Endothelial cell of umbilical vein (primary cell): Measurements from ENCODE around the gene MYH3. TPM values are rescaled to one million over a fixed set of nuclear protein-coding genes. Genes with fewer than 3 reads are reported as not detected.

Experiments
- BruUV-seq: library from RNA; stranded (reverse); fragments of 400-500 nt; replicated peaks from 2 replicates; lab custom pipeline; 2021; lab: Mats Ljungman, UMichigan
- CTCF ChIA-PET: fragments of 300-600, 350-600 bp; sonication (Branson Sonifier 250); formaldehyde crosslinking; loops from one replicate; lab custom pipeline; 2021; ENCODE audit warnings: antibody characterized with exemption, inconsistent platforms; lab: Charles Lee
- POLR2A ChIA-PET: fragments of 300-600, 350-600 bp; sonication (Branson Sonifier 250); formaldehyde crosslinking; loops from one replicate; lab custom pipeline; 2021; ENCODE audit warnings: antibody characterized with exemption, inconsistent platforms; lab: Charles Lee
- DNase-seq: peaks from one replicate; pipeline ENCODE4 v3.0.0-alpha.2; 2011; ENCODE audit warnings: low read depth, low spot score
- FAIRE-seq: peaks from 2 replicates; lab custom pipeline; 2011; peaks lifted over from hg19 to GRCh38; lab: Jason Lieb, UNC
- H2AFZ ChIP-seq: 2 replicates; pipeline ENCODE4 v1.6.0; 2012; ENCODE audit warnings: low read depth, low read length, control low read depth, inconsistent platforms
- H3K27ac ChIP-seq: 2 replicates; pipeline ENCODE4 v1.5.1; 2011; ENCODE audit warnings: low read depth, mild to moderate bottlenecking, control low read depth, low read length, moderate library complexity; ENCODE audit not compliant: insufficient read depth
- H3K27me3 ChIP-seq, 2 experiments: 2 replicates each; pipeline versions ENCODE4 v1.6.0 to v1.6.1; 2011; ENCODE audit warnings: low read length in 2 of 2, mixed read lengths in 1 of 2; ENCODE audit not compliant: control insufficient read depth in 2 of 2, insufficient read depth in 2 of 2
- H3K36me3 ChIP-seq, 2 experiments: 2 replicates in 1 of 2; 3 replicates in 1 of 2; pipeline ENCODE4 v1.5.1; 2011; ENCODE audit warnings: low read length in 2 of 2, mild to moderate bottlenecking in 1 of 2, moderate library complexity in 1 of 2; ENCODE audit not compliant: control insufficient read depth in 2 of 2, insufficient read depth in 2 of 2; ENCODE audit errors: extremely low read depth in 1 of 2
- H3K4me1 ChIP-seq: 3 replicates; pipeline ENCODE4 v1.5.1; 2011; ENCODE audit warnings: mild to moderate bottlenecking, low read length; ENCODE audit not compliant: control insufficient read depth, insufficient read depth; ENCODE audit errors: extremely low read depth
- H3K4me2 ChIP-seq: 2 replicates; pipeline ENCODE4 v1.6.1; 2011; ENCODE audit warnings: low read length, control low read depth, mixed read lengths; ENCODE audit not compliant: insufficient read depth
- H3K4me3 ChIP-seq, 3 experiments: fragments of 200-600 bp in 1 of 3; sonication (generic), shearing (Covaris generic) in 1 of 3; replicated peaks in 1 of 3; 2 replicates each; pipeline ENCODE4 v1.5.1; 2011 to 2016; ENCODE audit warnings: control low read depth in 3 of 3, low read length in 3 of 3, mild to moderate bottlenecking in 2 of 3, inconsistent platforms in 1 of 3, low read depth in 1 of 3, moderate library complexity in 1 of 3; ENCODE audit not compliant: insufficient read depth in 1 of 3
- H3K79me2 ChIP-seq: 2 replicates; pipeline ENCODE4 v1.6.0; 2012; ENCODE audit warnings: low read length, inconsistent platforms; ENCODE audit not compliant: control insufficient read depth, insufficient read depth
- H3K9ac ChIP-seq: replicated peaks from 2 replicates; pipeline ENCODE3; 2011; ENCODE audit warnings: low read length, control low read depth; ENCODE audit not compliant: insufficient read depth; ENCODE audit errors: extremely low read depth
- H3K9me1 ChIP-seq: replicated peaks from 3 replicates; pipeline ENCODE4 v1.6.0; 2011; ENCODE audit warnings: mild to moderate bottlenecking, low read length; ENCODE audit not compliant: control insufficient read depth, insufficient read depth; ENCODE audit errors: extremely low read depth
- H3K9me3 ChIP-seq: replicated peaks from 2 replicates; pipeline ENCODE4 v1.5.1; 2012; ENCODE audit warnings: low read length, inconsistent platforms; ENCODE audit not compliant: control insufficient read depth, insufficient read depth
- H4K20me1 ChIP-seq: replicated peaks from 2 replicates; pipeline ENCODE3; 2011; ENCODE audit warnings: mild to moderate bottlenecking, low read length; ENCODE audit not compliant: control insufficient read depth, insufficient read depth; ENCODE audit errors: extremely low read depth
- EZH2 ChIP-seq: IDR thresholded peaks from 2 replicates; pipeline ENCODE4 v1.6.1; 2012; ENCODE audit warnings: borderline replicate concordance, low read depth, mild to moderate bottlenecking, moderate library complexity, low read length, inconsistent platforms; ENCODE audit not compliant: severe bottlenecking
- FOS ChIP-seq: IDR thresholded peaks from 2 replicates; pipeline ENCODE4 v1.6.1; 2011; ENCODE audit warnings: mild to moderate bottlenecking, low read length, moderate library complexity, borderline replicate concordance; ENCODE audit not compliant: insufficient read depth
- JUN ChIP-seq: IDR thresholded peaks from 2 replicates; pipeline ENCODE4 v1.6.1; 2011; ENCODE audit warnings: borderline replicate concordance, low read depth; ENCODE audit not compliant: insufficient read length, insufficient read depth
- MYC ChIP-seq: IDR thresholded peaks from one replicate; pipeline ENCODE4 v1.6.1; 2011; ENCODE audit warnings: mild to moderate bottlenecking, low read depth, low read length
- POLR2A ChIP-seq: IDR thresholded peaks from 2 replicates; pipeline ENCODE4 v1.6.1; 2012; ENCODE audit warnings: low read depth, mild to moderate bottlenecking, control low read depth, low read length
- POLR2AphosphoS5 ChIP-seq: IDR thresholded peaks from 2 replicates; pipeline ENCODE4 v1.6.1; 2012; ENCODE audit warnings: low read depth, mild to moderate bottlenecking, control low read depth, low read length, moderate library complexity; ENCODE audit not compliant: insufficient read depth
- dilution Hi-C: fragments of 300-500 bp; cut with MboI; formaldehyde crosslinking; loops from one replicate; pipeline ENCODE4 v1.15.0; 2019; ENCODE audit warnings: low sequenced_read_pairs; ENCODE audit not compliant: extremely low pct_ligation_motif_present
- intact Hi-C: fragments of 100-400 bp; cut with micrococcal nuclease; formaldehyde crosslinking; loops from one replicate; pipeline ENCODE4 v1.10.0; 2022
- polyA plus RNA-seq, 4 experiments: library from polyadenylated mRNA; depleted of rRNA in 3 of 4; stranded (reverse) in 3 of 4; unstranded in 1 of 4; fragments of >200 nt; gene quantifications; 2 replicates each; pipeline versions ENCODE4 v1.2.1 to v1.2.3, GENCODE V29; 2011 to 2012; ENCODE audit warnings: missing spikeins in 1 of 4
- total RNA-seq: library from RNA; stranded (reverse); gene quantifications from 2 replicates; pipeline ENCODE4 v1.2.3, GENCODE V29; 2021
- TF ChIP-seq, protein P1 (sequence below): IDR thresholded peaks from 2 replicates; pipeline ENCODE4 v1.6.1; 2011; ENCODE audit not compliant: insufficient read depth, insufficient read length
- TF ChIP-seq, protein P2 (sequence below), 2 donors: IDR thresholded peaks; 1 replicate in 1 of 2; 2 replicates in 1 of 2; pipeline ENCODE4 v1.5.1; 2011; ENCODE audit warnings: low read length in 2 of 2, mild to moderate bottlenecking in 2 of 2, moderate library complexity in 2 of 2, control low read depth in 1 of 2, inconsistent platforms in 1 of 2, low read depth in 1 of 2; ENCODE audit not compliant: insufficient read depth in 1 of 2; ENCODE audit errors: extremely low read depth in 1 of 2

The MYH3 gene
- total and polyA plus RNA-seq, 2 donors (not counting 3 experiments of a cell fraction or from before 2014, with no cell fraction given): 0.65 to 0.73 TPM

DNA sequence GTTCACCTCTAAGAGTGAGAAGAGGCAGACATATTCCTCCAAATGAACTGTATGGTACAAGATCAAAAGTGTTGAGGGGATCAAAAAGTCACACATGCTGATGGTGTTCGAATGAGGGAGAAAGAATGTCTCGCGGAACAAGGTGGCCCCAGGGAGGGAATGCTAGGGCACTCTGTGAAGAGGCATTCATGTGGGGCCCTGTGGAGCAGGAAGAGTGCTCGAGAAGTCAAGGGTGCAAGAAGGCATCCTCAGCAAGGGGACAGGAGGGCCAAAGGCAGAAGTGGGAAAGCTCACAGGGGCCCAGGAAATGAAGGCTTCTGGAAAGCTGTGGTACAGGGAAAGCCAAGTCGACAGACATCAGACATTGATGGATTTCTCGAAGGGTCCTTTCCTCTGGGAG, 6.1 kb upstream of the MYH3 start:
- Histone ChIP-seq H3K4me3 (no peak overlapping the region), H3K9ac (no peak overlapping the region), H3K27me3 (no peaks in the 10 kb centered on the region), H3K36me3 (no peaks in the 10 kb centered on the region), H3K9me3 (no peaks in the 10 kb centered on the region), H2AFZ (no peak overlapping the region), H3K79me2 (no peaks in the 10 kb centered on the region), H3K9me1 (peaks cover 2% of the 10 kb centered on the region), H4K20me1 (no peaks in the 10 kb centered on the region), H3K4me2 (no peak overlapping the region), H3K4me1 (no peaks in the 10 kb centered on the region), H3K27ac (no peak overlapping the region)
- TF ChIP-seq POLR2A (no peak), EZH2 (no peak), POLR2AphosphoS5 (no peak), JUN (no peak), FOS (no peak), MYC (no peak)
- TF ChIP-seq, protein P1, sequence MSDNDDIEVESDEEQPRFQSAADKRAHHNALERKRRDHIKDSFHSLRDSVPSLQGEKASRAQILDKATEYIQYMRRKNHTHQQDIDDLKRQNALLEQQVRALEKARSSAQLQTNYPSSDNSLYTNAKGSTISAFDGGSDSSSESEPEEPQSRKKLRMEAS: no peak
- TF ChIP-seq, protein P2, sequence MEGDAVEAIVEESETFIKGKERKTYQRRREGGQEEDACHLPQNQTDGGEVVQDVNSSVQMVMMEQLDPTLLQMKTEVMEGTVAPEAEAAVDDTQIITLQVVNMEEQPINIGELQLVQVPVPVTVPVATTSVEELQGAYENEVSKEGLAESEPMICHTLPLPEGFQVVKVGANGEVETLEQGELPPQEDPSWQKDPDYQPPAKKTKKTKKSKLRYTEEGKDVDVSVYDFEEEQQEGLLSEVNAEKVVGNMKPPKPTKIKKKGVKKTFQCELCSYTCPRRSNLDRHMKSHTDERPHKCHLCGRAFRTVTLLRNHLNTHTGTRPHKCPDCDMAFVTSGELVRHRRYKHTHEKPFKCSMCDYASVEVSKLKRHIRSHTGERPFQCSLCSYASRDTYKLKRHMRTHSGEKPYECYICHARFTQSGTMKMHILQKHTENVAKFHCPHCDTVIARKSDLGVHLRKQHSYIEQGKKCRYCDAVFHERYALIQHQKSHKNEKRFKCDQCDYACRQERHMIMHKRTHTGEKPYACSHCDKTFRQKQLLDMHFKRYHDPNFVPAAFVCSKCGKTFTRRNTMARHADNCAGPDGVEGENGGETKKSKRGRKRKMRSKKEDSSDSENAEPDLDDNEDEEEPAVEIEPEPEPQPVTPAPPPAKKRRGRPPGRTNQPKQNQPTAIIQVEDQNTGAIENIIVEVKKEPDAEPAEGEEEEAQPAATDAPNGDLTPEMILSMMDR (IDR thresholded peaks at IDR 0.05; ENCODE audit: extremely low read depth in 1 of 2, insufficient read depth in 1 of 2, low read depth in 1 of 2, low read length in 2 of 2): no peak
- POLR2A ChIA-PET: interaction anchor here (0.7 kb wide), 1 partner anchor 24 kb away, joined by 6 read pairs; no protein-coding TSS in a partner anchor
- BruUV-seq: no TSS peak
- CTCF ChIA-PET: interaction anchor here (1.3 to 1.9 kb wide), 2 partner anchors 10 to 16 kb away, joined by 4 to 6 read pairs; no protein-coding TSS in a partner anchor
- dilution Hi-C loops (no loop called here), intact Hi-C loops (no loop called here)
- no peak for DNase-seq
- FAIRE-seq: no peak
